Natural killer cell (primary cell): ENCODE results near the gene SNX11. TPM values are rescaled to one million over a fixed set of nuclear protein-coding genes. Genes with fewer than 3 reads are reported as not detected.
A peak's percentile ranks its signal among the peaks of the same experiment; 100 is the strongest.

Experiments
- ATAC-seq, 3 donors: fragments of 150-1000 bp in 2 of 3; fragments of 200-7000 bp in 1 of 3; cut with Tn5 transposase; 1 replicate in 1 of 3; 2 replicates in 2 of 3; pipeline ENCODE4 v1.10.0; 2021; ENCODE audit warnings: mild to moderate bottlenecking in 2 of 3, moderate library complexity in 2 of 3
- DNase-seq, 2 donors: peaks; one replicate each; pipeline versions ENCODE4 v3.0.0 to v3.0.0-alpha.2; 2013 to 2021; ENCODE audit warnings: mixed read lengths in 1 of 2
- H3K27ac ChIP-seq: one replicate; pipeline ENCODE4 v1.5.1; 2013; ENCODE audit warnings: mild to moderate bottlenecking, low read length
- H3K27me3 ChIP-seq: one replicate; pipeline ENCODE4 v1.6.1; 2013; ENCODE audit warnings: low read length; ENCODE audit not compliant: control insufficient read depth, insufficient read depth
- H3K36me3 ChIP-seq: one replicate; pipeline ENCODE4 v1.6.1; 2013; ENCODE audit warnings: low read length; ENCODE audit not compliant: control insufficient read depth, insufficient read depth
- H3K4me1 ChIP-seq: one replicate; pipeline ENCODE4 v1.6.1; 2013; ENCODE audit warnings: low read length; ENCODE audit not compliant: control insufficient read depth, insufficient read depth
- H3K4me3 ChIP-seq: one replicate; pipeline ENCODE4 v1.5.1; 2013; ENCODE audit warnings: low read length
- H3K9me3 ChIP-seq: one replicate; pipeline ENCODE4 v1.6.1; 2013; ENCODE audit warnings: low read length; ENCODE audit not compliant: control insufficient read depth, insufficient read depth
- H3K27ac Mint-ChIP-seq, 2 donors: one replicate each; pipeline ENCODE4 v1.8.0; 2022; ENCODE audit warnings: mild to moderate bottlenecking in 2 of 2, mixed read lengths in 2 of 2, moderate library complexity in 1 of 2
- H3K27me3 Mint-ChIP-seq, 2 donors: one replicate each; pipeline ENCODE4 v1.8.0; 2022; ENCODE audit warnings: low read depth in 2 of 2, mixed read lengths in 2 of 2
- H3K36me3 Mint-ChIP-seq: one replicate; pipeline ENCODE4 v1.8.0; 2022; ENCODE audit warnings: mixed read lengths
- H3K4me1 Mint-ChIP-seq, 2 donors: one replicate each; pipeline ENCODE4 v1.8.0; 2022; ENCODE audit warnings: mixed read lengths in 2 of 2
- H3K4me3 Mint-ChIP-seq: one replicate; pipeline ENCODE4 v1.8.0; 2022; ENCODE audit warnings: mild to moderate bottlenecking, moderate library complexity, mixed read lengths
- H3K9me3 Mint-ChIP-seq, 2 donors: one replicate each; pipeline ENCODE4 v1.8.0; 2022; ENCODE audit warnings: mixed read lengths in 2 of 2
- WGBS: methylation state at CpG from one replicate; pipeline ENCODE4 v1.1.7; 2013; ENCODE audit warnings: missing lambda C conversion rate; ENCODE audit not compliant: insufficient coverage; 5-methylcytosine and 5-hydroxymethylcytosine counted together
- intact Hi-C: fragments of 100-400 bp; cut with micrococcal nuclease; formaldehyde crosslinking; loops from one replicate; pipeline ENCODE4 v1.14.2; 2022
- total RNA-seq, 4 donors: library from RNA; stranded (reverse); fragments of 120-200 nt in 1 of 4; gene quantifications; one replicate each; pipeline versions ENCODE4 v1.2.3 to v1.2.4, GENCODE V29; 2013 to 2022
- TF ChIP-seq, protein P1 (sequence below): fragments of 200-600 bp; IDR thresholded peaks from one replicate; pipeline ENCODE4 v1.8.0; 2022; ENCODE audit warnings: antibody characterized with exemption

Gene SNX11
- total RNA-seq, 3 donors from 2014 or later (not counting 1 experiment from before 2014, with no cell fraction given) = 22.4 to 43.2 (median 33.2) TPM

GRCh38 chr17:48093341-48094045, 14.1 kb upstream of the SNX11 start:
- intact Hi-C loops = no loop called here
- H3K4me3 Mint-ChIP-seq = no peak overlapping the region

DNA sequence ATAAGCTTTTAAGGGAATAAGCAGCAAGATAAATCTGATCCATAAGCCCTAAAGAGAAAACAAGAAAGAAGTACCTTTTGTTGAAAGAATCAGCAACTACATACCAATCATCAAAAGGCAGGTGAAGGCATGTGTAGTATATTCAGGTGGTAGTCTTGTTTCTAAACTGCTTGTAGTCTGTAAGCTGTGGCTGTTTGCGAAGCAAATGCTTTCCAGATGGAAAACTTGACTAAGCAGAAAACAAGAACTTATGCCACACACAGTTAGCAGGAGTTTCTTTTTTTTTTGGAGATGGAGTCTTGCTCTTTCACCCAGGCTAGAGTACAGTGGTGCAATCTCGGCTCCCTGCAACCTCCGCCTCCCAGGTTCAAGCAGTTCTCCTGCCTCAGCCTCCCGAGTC, 12.0 kb upstream of the SNX11 start:
- ATAC-seq = no peak
- H3K27ac Mint-ChIP-seq = no peak overlapping the region
- intact Hi-C loops = no loop called here

More at GRCh38 chr17:48093341-48094045, 14.1 kb upstream of the SNX11 start:
- Histone ChIP-seq H3K27me3 (no peaks in the 10 kb centered on the region), H3K27ac (no peak overlapping the region), H3K9me3 (no peaks in the 10 kb centered on the region), H3K36me3 (peaks cover 2% of the 10 kb centered on the region), H3K4me3 (no peak overlapping the region), H3K4me1 (no peaks in the 10 kb centered on the region)
- H3K9me3 Mint-ChIP-seq = no peaks in the 10 kb centered on the region
- no peaks in the 10 kb centered on the region for H3K27me3 Mint-ChIP-seq
- no peak for DNase-seq
- no peak for ATAC-seq
- 97% methylated on average over 10 of the region's 11 CpGs for WGBS
- peaks cover 0 to 2% of the 10 kb centered on the region in 2 donors for H3K4me1 Mint-ChIP-seq
- TF ChIP-seq, protein P1, sequence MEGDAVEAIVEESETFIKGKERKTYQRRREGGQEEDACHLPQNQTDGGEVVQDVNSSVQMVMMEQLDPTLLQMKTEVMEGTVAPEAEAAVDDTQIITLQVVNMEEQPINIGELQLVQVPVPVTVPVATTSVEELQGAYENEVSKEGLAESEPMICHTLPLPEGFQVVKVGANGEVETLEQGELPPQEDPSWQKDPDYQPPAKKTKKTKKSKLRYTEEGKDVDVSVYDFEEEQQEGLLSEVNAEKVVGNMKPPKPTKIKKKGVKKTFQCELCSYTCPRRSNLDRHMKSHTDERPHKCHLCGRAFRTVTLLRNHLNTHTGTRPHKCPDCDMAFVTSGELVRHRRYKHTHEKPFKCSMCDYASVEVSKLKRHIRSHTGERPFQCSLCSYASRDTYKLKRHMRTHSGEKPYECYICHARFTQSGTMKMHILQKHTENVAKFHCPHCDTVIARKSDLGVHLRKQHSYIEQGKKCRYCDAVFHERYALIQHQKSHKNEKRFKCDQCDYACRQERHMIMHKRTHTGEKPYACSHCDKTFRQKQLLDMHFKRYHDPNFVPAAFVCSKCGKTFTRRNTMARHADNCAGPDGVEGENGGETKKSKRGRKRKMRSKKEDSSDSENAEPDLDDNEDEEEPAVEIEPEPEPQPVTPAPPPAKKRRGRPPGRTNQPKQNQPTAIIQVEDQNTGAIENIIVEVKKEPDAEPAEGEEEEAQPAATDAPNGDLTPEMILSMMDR = no peak
- no peak overlapping the region for H3K27ac Mint-ChIP-seq
- no peaks in the 10 kb centered on the region for H3K36me3 Mint-ChIP-seq

GRCh38 chr17:48100160-48100559, 7.4 kb upstream of the SNX11 start:
- Mint-ChIP-seq H3K9me3 (no peaks in the 10 kb centered on the region), H3K27ac (peak overlapping the region in 1 of 2 donors; percentile 92), H3K36me3 (no peaks in the 10 kb centered on the region), H3K27me3 (no peaks in the 10 kb centered on the region), H3K4me3 (peak overlapping the region; percentile 93), H3K4me1 (peaks cover 31 to 51% of the 10 kb centered on the region in 2 donors)
- WGBS = 93% methylated on average over 8 of the region's 10 CpGs
- intact Hi-C loops = loop anchor here (2.0 to 10.0 kb wide), 2 partner anchors 51 to 155 kb away; partner anchors contain the start of genes NFE2L1 and PNPO
- Histone ChIP-seq H3K4me3 (no peak overlapping the region), H3K9me3 (peaks cover 7% of the 10 kb centered on the region), H3K27me3 (no peaks in the 10 kb centered on the region), H3K27ac (no peak overlapping the region), H3K4me1 (peaks cover 40% of the 10 kb centered on the region), H3K36me3 (no peaks in the 10 kb centered on the region)
- no peak for DNase-seq
- ATAC-seq = no peak
- TF ChIP-seq, protein P1 = no peak

More for the DNA sequence above, 12.0 kb upstream of the SNX11 start:
- no peak overlapping the region for H3K4me3 Mint-ChIP-seq
- no peaks in the 10 kb centered on the region for H3K27me3 Mint-ChIP-seq
- H3K9me3 Mint-ChIP-seq = no peaks in the 10 kb centered on the region
- no peaks in the 10 kb centered on the region for H3K36me3 Mint-ChIP-seq
- Histone ChIP-seq H3K4me1 (peaks cover 3% of the 10 kb centered on the region), H3K36me3 (peaks cover 2% of the 10 kb centered on the region), H3K27me3 (no peaks in the 10 kb centered on the region), H3K4me3 (no peak overlapping the region), H3K9me3 (no peaks in the 10 kb centered on the region), H3K27ac (no peak overlapping the region)
- peaks cover 0 to 14% of the 10 kb centered on the region in 2 donors for H3K4me1 Mint-ChIP-seq
- no peak for DNase-seq
- 92% methylated on average over 4 of the region's 4 CpGs for WGBS
- TF ChIP-seq, protein P1 = no peak
